HL-60 (cell line): ENCODE results near the gene GTF2IRD1.

ENCODE experiments used
- DNase-seq, 2 experiments: peaks; one replicate each; pipeline ENCODE4 v3.0.0-alpha.2; 2010 to 2020; ENCODE audit warnings: low read depth in 1 of 2, low spot score in 1 of 2
- H3K27ac ChIP-seq: fragments of 250-450 bp; sonication (Bioruptor Pico); replicated peaks from 2 replicates; pipeline ENCODE4 v1.5.1; 2020; ENCODE audit warnings: mild to moderate bottlenecking, moderate library complexity
- H3K27me3 ChIP-seq: fragments of 250-450 bp; sonication (Bioruptor Pico); 2 replicates; pipeline ENCODE4 v1.5.1; 2021; ENCODE audit warnings: mild to moderate bottlenecking, moderate library complexity; ENCODE audit not compliant: insufficient read depth, poor library complexity, severe bottlenecking
- H3K4me3 ChIP-seq: replicated peaks from 2 replicates; pipeline ENCODE4 v1.5.1; 2011; ENCODE audit warnings: mild to moderate bottlenecking, control low read depth, low read length; ENCODE audit not compliant: insufficient read depth
- CTCF ChIP-seq: IDR thresholded peaks from one replicate; pipeline ENCODE4 v1.5.1; 2011; ENCODE audit warnings: low read length, control low read depth, inconsistent platforms; ENCODE audit not compliant: insufficient read depth
- GABPA ChIP-seq: IDR thresholded peaks from 2 replicates; pipeline ENCODE4 v1.6.1; 2012; ENCODE audit warnings: low read depth
- POLR2AphosphoS5 ChIP-seq: IDR thresholded peaks from 2 replicates; pipeline ENCODE4 v1.6.1; 2012; ENCODE audit warnings: low read depth
- SPI1 ChIP-seq: IDR thresholded peaks from 2 replicates; pipeline ENCODE4 v1.6.1; 2012; ENCODE audit warnings: low read depth, mild to moderate bottlenecking, borderline replicate concordance
- TF ChIP-seq, protein P1 (sequence below): IDR thresholded peaks from 2 replicates; pipeline ENCODE4 v1.6.1; 2012; ENCODE audit warnings: low read depth; ENCODE audit not compliant: insufficient replicate concordance

The GTF2IRD1 gene

GRCh38 chr7:74455928-74456327 is 2.2 kb downstream of the GTF2IRD1 start:
- Histone ChIP-seq H3K27ac (no peak overlapping the region), H3K27me3 (no peaks in the 10 kb centered on the region), H3K4me3 (no peak overlapping the region)
- DNase-seq, result no peak
- no peak for TF ChIP-seq GABPA
- TF ChIP-seq CTCF, result no peak
- no peak for TF ChIP-seq SPI1
- TF ChIP-seq, protein P1, sequence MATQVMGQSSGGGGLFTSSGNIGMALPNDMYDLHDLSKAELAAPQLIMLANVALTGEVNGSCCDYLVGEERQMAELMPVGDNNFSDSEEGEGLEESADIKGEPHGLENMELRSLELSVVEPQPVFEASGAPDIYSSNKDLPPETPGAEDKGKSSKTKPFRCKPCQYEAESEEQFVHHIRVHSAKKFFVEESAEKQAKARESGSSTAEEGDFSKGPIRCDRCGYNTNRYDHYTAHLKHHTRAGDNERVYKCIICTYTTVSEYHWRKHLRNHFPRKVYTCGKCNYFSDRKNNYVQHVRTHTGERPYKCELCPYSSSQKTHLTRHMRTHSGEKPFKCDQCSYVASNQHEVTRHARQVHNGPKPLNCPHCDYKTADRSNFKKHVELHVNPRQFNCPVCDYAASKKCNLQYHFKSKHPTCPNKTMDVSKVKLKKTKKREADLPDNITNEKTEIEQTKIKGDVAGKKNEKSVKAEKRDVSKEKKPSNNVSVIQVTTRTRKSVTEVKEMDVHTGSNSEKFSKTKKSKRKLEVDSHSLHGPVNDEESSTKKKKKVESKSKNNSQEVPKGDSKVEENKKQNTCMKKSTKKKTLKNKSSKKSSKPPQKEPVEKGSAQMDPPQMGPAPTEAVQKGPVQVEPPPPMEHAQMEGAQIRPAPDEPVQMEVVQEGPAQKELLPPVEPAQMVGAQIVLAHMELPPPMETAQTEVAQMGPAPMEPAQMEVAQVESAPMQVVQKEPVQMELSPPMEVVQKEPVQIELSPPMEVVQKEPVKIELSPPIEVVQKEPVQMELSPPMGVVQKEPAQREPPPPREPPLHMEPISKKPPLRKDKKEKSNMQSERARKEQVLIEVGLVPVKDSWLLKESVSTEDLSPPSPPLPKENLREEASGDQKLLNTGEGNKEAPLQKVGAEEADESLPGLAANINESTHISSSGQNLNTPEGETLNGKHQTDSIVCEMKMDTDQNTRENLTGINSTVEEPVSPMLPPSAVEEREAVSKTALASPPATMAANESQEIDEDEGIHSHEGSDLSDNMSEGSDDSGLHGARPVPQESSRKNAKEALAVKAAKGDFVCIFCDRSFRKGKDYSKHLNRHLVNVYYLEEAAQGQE, result no peak
- TF ChIP-seq POLR2AphosphoS5, result no peak

DNA sequence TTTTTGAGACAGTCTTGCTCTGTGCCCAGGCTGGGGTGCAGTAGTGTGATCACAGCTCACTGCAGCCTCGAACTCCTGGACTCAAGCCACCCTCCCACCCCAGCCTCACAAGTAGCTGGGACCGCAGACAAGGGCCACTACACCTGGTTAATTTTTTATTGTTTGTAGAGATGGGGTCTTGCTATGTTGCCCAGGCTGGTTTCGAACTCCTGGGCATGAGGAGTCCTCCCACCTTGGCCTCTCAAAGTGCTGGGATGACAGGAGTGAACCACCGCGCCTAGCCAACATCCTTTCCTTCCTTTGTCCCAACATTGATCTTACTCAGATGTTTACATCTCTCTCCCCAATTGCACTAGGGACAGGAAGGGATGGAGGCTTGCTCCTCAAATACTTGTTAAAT is 3.3 kb downstream of the GTF2IRD1 start:
- Histone ChIP-seq H3K27me3 (no peaks in the 10 kb centered on the region), H3K4me3 (no peak overlapping the region), H3K27ac (no peak overlapping the region)
- TF ChIP-seq CTCF (no peak), SPI1 (no peak), GABPA (no peak), POLR2AphosphoS5 (no peak)
- TF ChIP-seq, protein P1, result no peak
- DNase-seq, result no peak

DNA sequence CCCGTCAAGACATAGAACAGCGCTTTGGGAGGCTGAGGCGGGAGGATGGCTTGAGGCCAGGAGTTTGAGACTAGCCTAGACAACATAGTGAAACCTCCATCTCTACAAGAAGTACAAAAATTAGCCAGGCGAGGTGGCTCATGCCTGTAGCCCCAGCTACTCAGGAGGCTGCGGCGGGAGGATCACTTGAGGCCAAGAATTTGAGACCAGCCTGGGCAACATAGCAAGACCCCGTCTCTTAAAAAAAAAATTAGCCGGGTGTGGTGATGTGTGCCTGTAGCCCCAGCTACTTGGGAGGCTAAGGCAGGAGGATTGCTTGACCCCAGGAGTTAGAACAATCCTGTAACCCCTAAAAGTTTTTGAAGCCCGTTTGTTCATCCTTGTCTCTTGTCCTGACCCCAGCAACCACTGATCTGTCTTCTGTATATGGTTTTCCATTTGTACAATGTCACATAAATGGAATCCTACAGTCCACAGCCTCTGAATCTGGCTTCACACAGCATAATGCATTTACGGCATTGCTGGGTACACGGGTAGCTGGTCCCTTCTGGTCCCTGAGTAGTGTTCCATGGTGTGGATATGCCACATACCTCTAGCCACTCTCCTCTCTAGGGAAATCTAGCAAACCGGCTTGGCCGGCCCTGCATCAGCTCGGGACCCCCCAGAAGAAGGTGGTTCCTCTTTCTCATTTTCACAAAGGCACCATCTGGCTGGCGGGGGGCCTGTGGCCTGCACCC is 8.4 kb downstream of the GTF2IRD1 start:
- Histone ChIP-seq H3K27ac (no peak overlapping the region), H3K4me3 (no peak overlapping the region), H3K27me3 (no peaks in the 10 kb centered on the region)
- TF ChIP-seq, protein P1, result no peak
- TF ChIP-seq CTCF, result no peak
- no peak for TF ChIP-seq SPI1
- TF ChIP-seq POLR2AphosphoS5, result no peak
- no peak for TF ChIP-seq GABPA
- no peak for DNase-seq
